GM19043 (cell line): ENCODE results near the gene SUV39H2.
"Not testable (repeated sequence)": the region's sequence is repeated elsewhere in the genome, so short reads cannot be mapped to it uniquely, and the experiment has no call there.

Experiments
- ATAC-seq: cut with Tn5 transposase; IDR thresholded peaks from one replicate; pipeline ENCODE4 v1.9.1; 2021; ENCODE audit warnings: low read depth; ENCODE audit not compliant: unreplicated experiment

The SUV39H2 gene

DNA sequence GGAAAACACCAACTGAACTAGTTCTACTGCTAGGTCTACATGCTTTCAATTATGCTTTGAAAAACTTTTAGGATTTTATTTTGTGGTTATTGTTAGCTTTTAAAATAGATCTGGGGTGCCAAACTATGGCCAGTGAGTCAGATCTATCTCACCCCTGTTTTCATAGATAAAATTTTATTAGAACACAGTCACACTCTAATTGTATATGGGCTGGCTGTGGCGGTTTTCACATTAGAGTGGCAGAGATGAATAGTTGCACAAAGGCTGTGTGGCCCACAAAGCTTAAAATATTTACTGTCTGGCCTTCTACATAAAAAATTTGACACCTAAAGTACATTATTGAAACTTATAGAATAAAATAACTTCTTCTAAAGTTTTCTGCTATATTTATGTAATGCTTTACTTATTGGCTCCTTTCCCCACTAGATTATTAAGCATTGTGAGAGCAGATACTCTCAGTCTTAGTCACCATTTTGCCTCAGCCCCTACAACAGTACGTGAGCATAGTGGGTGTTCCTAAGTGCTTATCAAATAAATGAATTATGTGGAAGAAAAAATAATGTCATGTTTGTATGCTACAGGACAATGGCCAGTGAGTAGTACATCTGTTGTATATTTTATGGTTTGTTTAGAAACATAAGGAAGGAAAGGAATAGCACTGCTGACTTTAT is 5.4 kb upstream of the SUV39H2 start:
- ATAC-seq: peak; percentile 44

DNA sequence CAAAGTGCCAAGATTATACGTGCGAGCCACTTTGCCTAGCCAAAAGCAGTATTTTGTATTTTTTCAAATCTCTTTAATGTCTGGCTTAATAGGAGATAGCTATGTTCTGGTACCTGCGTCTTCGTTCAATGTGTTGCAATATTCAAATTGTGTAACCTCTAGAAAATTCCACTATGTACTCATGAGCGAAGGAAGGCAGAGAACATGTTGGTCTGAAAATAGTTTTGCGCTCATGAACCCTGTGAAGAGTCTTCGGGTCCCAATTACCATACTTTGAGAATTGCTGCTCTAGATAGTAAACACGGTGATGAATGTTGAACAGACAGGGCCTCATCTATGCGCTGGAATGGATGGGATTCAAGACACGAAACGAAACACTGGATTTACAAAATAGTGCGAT is 2.7 kb upstream of the SUV39H2 start:
- ATAC-seq: no peak

DNA sequence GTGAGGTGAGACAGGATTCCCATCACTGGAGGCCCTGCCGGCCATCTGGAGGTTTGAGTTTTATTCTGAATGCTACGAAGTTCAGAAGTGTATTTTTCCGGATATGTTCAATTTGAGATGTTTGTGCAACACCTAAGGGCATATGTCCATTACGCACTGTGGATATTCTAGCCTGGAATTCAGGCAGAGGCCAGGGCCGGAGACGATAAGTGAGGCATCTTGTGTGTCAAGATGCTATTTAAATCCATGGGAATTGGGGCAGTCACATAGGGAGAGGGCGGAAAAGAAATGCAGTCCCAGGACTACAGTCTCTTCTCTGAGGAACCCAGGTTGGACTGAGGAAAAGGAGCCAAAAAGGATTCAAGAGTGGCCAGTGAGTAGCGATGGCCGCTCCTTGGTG is 1.9 kb upstream of the SUV39H2 start:
- ATAC-seq: no peak

DNA sequence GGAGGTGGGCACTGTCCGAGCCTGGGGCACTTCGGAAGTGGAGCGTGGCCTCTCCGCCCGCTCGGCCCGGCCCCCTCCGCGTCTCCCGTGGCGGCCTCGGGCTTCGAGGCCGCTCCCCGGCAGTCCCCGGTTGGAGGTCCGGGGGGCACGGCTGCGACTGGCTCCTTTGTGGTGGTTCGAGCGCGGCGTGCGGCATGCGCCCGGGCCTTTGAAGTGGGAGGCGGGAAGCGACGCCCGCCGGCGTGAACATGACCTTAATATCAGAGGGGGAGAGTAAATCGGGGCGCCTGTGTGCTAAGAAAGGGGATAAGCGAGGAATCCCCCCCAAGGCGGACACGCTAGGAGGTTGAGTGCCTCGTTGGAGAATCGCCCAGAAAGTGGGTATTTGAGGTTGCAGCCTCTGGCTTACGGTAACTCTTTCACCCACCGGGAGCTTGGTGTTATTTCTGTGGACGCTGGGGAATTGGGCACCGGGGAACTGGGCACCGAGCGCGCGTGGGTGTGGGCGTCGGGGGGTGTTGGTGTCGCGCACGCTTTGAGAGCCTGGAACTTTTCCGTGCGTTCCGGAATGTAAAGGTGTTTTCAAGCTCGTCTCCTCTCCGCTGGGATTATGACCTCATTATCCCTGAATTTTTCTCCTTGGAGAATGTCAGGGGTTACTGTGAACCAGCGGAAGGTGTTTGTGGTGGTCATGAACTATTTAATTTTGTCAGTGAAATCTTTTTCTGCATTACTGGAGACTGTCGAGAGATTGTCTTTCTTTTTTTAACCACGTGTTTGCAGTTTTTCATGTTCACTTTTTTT is 660 bp downstream of the SUV39H2 start:
- ATAC-seq: peak; percentile 12

DNA sequence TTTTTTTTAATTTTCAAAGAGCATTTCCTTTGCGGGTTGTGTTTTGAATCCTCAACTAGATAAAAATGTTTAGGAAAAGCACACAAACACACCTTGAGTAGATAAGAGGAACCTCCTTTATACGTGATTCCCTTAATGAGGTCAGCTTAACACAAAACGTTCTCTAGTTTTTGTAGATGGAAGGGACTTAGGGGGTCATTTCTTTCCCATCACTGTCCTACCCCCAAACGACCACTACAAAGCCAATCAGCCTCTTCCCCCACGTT is 1.2 kb downstream of the SUV39H2 start:
- ATAC-seq: no peak

DNA sequence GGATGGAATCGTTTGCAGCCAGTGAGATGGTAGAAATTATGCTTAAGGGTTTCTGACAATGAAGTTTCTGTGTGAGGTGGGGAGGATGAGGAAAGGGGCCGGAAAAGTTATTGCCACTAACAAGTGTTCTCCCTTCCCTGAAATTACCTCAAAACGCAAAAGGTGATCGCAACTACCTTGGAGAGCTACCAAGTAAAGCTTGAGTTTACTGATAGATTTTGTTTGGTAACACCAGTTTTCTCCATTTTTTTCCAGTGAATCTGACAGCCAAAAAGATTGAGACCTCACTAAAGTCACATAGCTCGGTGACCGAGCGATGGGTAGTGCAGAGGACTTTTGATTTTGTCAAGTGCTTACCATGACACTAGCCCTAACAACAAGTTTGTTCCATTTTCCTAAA is 1.6 kb downstream of the SUV39H2 start:
- ATAC-seq: no peak

DNA sequence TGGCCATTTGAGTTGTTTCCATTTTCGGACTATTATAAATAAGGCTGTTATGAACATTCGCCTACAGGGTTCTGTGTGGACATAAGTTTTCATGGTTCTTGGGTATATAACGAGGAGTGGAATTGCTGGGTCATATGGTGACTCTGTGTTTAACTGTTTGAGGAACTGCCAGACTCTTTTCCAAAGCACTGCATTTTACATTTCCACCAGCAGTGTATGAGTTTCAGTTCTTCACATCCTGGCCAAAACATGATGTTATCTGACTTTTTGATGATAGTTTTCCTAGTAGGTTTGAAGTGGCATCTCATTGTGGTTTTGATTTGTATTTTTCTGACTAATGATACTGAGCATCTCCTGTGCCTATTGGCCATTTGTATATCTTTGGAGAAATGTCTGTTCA is 5.4 kb downstream of the SUV39H2 start:
- ATAC-seq: no peak

DNA sequence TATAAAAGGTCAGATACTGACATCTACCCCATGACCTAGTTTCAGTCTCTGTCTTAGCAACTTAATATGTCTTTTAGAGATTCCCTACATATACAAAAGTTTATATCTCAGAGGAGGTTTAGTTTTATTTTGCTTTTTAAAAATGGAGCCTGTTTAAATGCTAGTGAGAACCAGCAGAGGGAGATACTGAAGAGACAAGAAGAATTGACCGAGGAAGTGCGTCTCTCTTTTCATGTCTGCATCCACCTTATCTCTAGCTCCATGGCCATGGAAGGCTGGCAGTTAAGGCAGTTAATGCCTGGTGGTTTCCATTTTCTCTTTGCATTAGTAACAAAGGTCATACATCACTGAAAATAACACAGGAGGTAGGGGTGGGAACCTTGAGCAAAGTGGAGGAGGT is 10.7 kb downstream of the SUV39H2 start:
- no peak for ATAC-seq

DNA sequence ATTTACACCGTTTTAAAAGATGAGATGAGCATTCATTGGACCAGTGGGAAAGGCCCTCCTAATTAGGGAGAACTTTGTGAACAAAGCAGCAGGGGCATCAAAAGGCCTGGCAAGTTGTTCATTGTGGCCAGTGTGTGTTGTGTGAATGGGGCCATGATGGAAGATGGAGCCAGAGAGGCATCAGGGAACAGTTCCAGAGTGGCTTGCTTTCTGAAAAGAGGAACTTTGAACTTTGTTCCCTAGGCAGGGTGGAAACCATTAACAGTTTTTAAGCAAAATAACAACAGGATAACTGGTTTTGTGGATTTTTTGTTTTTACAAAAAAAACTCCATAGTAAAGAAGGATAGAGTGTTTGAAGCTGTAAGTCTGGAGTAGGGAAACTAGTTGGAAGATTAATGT is 12.5 kb downstream of the SUV39H2 start:
- no peak for ATAC-seq

DNA sequence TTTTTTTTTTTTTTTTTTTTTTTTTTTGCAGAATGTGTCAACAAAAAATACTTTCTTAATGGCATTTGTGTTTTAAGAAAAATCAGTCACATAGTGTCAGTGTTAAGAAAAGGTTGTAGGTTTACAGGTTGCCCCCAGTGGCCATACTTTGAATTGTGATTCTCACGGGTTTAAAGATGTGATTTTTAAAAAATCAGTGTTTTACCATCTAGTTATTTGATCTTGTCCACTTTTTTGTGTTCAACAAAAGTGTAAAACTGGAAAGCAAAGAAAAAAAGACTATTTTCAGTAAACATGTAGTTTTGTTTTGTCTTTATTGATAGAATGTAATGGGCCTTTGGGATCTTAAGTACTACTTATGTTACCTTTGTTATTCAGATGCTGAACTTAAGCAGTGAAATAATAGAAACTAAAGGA is 25.7 kb downstream of the SUV39H2 start:
- ATAC-seq: no peak

DNA sequence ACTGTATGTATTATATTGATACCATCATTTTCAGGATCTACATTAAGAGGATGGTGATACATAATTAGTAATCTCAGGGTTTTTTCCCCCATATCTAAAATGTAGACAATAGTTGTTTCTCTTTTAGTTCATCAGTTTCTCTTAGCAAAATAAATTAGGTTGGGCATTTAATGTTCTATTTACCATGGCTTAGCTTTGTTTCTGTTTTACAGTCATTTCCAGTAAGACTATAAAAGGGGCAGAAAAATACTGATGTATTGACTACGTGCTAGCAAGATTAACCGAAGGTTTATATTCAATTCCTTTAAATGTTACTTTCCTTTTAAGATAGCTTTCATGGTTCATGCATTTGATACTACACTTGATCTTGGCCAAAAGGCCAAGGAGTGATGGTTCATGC is 26.2 kb downstream of the SUV39H2 start:
- ATAC-seq: no peak

DNA sequence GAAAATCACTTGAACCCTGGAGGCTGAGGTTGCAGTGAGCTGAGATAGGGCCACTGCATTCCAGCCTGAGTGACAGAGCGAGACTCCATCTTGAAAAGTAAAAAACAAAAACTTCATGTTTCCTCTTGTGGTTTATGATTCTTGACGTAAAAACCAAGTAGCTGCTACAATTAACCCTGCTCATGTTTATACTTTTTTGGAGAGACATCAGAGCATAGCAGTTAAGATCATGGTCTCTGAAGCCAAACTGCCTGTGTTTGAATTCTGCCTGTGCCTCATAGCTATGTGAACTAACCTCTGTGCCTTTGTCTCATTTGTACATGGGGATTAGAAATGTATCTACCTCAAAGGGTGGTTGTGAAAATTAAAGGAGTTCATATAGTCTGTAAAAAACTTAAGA is 27.2 kb downstream of the SUV39H2 start:
- no peak for ATAC-seq

DNA sequence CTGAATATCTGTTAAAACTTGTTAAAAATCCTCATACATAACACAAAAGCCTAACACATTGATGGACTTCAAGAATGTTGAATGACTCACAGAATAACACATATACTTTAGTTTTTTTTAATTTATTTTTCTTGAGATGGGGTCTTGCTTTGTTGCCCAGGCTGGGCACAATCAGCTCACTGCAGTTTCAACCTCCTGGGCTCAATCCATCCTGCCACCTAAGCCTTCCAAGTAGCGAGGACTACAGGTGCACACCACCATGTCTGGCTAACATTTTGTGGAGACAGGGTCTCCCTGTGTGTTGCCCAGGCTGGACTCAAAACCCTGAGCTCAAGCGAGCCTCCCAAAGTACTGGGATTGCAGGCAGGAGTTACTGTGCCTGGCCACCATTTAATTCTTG is 28.1 kb downstream of the SUV39H2 start:
- ATAC-seq: no peak

DNA sequence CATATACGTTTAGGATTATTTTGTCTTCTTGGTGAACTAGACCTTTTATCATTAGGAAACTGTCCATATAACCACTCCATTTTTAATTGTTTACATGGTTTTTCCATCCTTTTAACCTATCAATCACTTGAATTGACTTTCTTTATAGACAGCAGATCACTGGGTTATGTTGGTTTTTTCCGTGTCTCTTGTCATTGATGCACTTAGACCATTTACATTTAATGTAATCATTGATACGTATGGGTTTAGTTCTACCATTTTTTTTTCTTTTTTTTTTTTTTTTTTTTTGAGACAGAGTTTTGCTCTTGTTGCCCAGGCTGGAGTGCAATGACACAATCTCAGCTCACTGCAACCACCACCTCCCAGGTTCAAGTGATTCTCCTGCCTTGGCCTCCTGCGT is 28.9 kb downstream of the SUV39H2 start:
- ATAC-seq: not testable (repeated sequence)

DNA sequence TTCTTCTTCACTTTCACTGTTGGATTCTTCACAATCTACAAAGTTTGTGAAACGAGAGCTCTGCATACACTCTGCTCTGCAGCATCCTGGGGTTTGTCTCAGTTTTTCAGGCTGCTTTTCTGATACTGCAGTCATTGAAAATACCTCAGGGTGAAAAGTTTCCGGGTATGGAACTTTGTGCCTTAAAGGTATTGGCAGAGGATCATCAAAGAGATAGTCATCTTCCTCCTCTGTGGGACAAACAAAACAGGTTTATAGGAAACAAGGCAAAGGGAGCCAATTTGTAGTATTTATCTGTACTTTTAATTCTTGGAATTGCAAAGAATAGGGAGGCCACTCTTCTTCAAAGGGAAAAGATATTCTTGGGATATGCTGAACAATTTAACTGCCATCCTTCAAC is 30.4 kb downstream of the SUV39H2 start:
- no peak for ATAC-seq

DNA sequence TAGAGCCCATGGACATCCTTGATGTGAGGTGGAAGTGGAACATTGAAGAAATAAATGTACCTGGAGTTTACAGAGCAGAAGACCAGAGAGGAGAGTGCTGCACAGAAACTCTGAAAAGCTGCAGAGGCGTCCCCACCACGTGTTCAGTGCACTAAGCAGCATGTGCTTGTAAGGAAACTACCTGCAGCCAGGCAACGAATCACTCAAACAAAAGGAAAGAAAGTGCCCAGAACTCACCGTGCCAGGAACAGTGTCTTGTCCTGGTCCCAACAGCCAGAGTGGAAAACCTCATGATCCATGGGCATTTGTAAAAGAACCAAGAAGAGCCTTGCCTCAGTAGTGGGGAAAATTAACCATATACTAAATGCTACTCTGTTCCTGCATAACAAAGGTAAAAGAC is 32.3 kb downstream of the SUV39H2 start:
- no peak for ATAC-seq

DNA sequence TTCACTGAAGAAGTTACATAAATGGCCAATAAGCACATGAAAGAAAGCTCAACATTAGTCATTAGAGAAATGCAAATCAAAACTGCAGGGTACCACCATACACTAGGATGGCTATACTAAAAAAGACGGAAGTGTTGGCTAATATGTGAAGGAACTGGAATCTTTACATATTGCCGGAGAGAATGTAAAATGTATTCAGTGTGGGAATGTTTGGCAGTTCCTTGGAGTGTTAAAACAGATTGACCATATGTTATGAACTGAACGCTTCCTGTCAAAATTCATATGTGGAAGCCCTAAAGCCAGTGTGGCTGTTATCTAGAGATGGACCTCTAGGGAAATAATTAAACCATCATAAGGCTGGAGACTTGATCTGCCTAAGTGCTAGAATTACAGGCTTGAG is 33.1 kb downstream of the SUV39H2 start:
- no peak for ATAC-seq

DNA sequence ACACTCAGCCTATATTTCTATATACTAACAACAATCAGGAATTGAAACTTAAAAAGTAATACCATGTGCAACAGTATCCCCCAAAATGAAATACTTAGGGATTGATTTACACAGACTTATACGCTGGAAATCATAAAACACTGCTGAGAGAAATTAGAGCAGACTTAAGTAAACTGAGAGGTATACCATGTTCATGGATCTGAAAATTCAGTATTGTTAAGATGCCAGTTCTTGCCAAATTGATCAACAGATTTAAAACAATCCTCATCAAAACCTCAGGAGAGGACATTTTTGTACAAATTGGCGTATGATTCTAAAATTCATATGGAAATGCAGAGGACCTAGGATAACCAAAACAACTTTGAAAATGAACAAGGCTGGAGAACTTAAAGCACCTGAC is 37.9 kb downstream of the SUV39H2 start:
- no peak for ATAC-seq

DNA sequence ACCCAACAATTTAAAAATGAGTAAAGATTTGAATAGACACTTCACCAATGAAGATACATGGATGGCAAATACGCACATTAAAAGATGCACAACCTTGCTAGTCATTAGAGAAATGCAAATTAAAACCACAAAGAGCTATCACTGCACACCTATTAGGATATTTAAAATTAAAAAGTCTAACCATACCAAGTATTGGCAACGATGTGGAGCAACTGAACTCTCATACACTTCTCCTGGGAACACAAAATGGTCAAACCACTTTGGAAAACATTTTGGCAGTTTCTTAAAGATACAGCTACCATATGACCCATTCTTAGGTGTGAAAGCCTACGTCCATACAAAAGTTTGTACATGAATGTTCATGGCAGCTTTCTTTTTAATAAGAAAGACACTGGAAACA is 39.2 kb downstream of the SUV39H2 start:
- no peak for ATAC-seq

DNA sequence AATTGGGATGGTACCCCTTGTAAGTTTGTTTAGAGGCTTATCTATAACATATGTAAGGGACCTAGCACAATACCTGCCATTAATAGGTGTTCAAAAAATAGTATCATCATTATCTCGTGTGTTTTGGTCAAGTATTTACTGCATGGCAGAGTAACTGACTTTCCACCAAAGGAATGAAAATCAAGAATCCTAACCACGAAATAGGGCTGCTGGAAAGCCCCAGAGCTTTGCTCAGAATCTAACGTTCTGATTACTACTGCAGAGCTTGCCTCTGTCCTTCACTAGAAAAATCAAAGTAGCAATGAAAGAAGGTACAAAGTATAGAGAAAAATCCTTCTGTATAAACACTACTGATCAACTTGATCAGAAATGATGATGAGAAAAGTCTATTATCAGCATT is 40.3 kb downstream of the SUV39H2 start:
- no peak for ATAC-seq

DNA sequence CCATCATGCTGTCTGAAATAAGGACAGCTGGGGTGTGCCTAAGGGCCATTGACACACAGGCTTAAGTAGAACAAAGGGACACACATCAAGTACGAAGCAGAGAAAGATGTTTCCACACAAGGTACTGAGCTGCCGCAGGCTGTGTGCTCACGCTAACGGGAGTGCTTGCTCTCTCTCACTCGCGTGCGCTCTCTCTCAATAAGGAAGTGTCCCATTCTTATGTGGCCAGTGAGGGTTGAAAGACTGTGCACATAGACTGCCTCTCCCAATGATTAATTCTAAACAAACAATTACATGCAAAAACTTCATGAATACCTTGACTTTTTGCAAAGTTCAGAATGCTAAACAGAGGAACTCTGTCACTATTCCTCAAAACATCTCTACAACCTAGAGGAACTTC is 45.3 kb downstream of the SUV39H2 start:
- ATAC-seq: no peak

DNA sequence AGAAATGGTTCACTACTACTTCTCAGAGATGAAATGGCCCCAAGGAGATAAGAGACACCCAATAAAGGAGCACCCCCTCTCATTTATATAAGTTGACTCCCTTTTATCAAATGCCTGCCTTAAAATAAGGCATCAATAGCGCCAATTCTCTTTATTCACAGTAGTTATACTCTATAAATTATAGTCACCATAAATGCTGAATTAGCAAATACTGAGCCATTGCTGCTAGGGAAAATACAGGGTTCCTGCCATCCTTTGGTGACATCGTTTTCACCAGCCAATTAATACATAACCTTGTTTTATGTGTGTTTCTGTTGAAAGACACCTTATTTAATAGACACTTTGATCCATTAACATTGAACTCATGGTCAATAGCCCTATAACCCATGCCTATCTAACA is 46.6 kb downstream of the SUV39H2 start:
- ATAC-seq: no peak

DNA sequence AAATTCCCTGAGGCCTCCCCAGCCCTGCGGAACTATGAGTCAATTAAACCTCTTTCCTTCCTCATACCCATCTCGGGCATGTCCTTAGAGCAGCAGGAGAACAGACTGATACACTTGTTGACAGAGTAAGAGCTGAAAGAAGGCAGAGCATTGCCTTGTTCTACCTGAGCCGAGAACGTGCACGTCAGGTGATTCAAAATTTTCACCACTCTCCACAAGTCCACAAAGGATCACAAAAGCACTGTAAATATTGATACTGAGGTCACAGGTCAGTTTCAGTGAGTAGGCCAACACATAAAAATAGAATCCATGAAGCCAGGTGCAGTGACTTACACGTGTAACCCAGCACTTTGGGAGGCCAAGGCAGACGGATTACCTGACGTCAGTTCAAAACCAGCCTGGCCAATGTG is 47.4 kb downstream of the SUV39H2 start:
- ATAC-seq: no peak
